NCI-H1930 (cell line): ENCODE measurements around the gene SP100.

Experiments
- DNase-seq, 2 experiments: peaks; one replicate each; lab custom pipeline; 2025; lab: John Stamatoyannopoulos, UW

The SP100 gene

GRCh38 chr2:230552181-230552580 is 136.2 kb downstream of the SP100 start:
- no peak for DNase-seq

- DNase-seq: no peak
Measured at GRCh38 chr2:230557065-230557464, 141.1 kb downstream of the SP100 start.

- DNase-seq: no peak
Measured at GRCh38 chr2:230564805-230565779, 149.1 kb downstream of the SP100 start.

- no peak for DNase-seq
Measured at GRCh38 chr2:230569298-230569697, 153.3 kb downstream of the SP100 start.

GRCh38 chr2:230570987-230571386 is 155.0 kb downstream of the SP100 start:
- DNase-seq: no peak

GRCh38 chr2:230575642-230576324 is 159.8 kb downstream of the SP100 start:
- DNase-seq: no peak

- no peak for DNase-seq
Measured at GRCh38 chr2:230577114-230577513, 161.1 kb downstream of the SP100 start.

GRCh38 chr2:230578106-230578505 is 162.1 kb downstream of the SP100 start:
- DNase-seq: no peak

GRCh38 chr2:230582851-230583283 is 166.9 kb downstream of the SP100 start:
- DNase-seq: no peak

- DNase-seq: no peak
Measured at GRCh38 chr2:230583581-230583980, 167.6 kb downstream of the SP100 start.

- DNase-seq: no peak
Measured at GRCh38 chr2:230586328-230586982, 170.5 kb downstream of the SP100 start.

GRCh38 chr2:230589025-230589424 is 173.0 kb downstream of the SP100 start:
- DNase-seq: no peak

- no peak for DNase-seq
Measured at GRCh38 chr2:230589497-230590015, 173.6 kb downstream of the SP100 start.

- no peak for DNase-seq
Measured at GRCh38 chr2:230590333-230590732, 174.3 kb downstream of the SP100 start.

- no peak for DNase-seq
Measured at GRCh38 chr2:230591850-230592249, 175.8 kb downstream of the SP100 start.

- no peak for DNase-seq
Measured at GRCh38 chr2:230592775-230593174, 176.8 kb downstream of the SP100 start.
